ENCODE measurements around the gene SPATA24. TPM values are rescaled to one million over a fixed set of nuclear protein-coding genes. Genes with fewer than 3 reads are reported as not detected.
A peak's percentile ranks its signal among the peaks of the same experiment; 100 is the strongest.

Gene SPATA24, protein sequence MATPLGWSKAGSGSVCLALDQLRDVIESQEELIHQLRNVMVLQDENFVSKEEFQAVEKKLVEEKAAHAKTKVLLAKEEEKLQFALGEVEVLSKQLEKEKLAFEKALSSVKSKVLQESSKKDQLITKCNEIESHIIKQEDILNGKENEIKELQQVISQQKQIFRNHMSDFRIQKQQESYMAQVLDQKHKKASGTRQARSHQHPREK
- polyA plus RNA-seq (2013, experiment 1 of 2): 10.0 TPM
- polyA plus RNA-seq (2013, experiment 2 of 2): 10.5 TPM

GRCh38 chr5:139403787-139404483, at the start of gene SPATA24:
Gene SPATA24 (minus strand): TSS chr5:139404089. CDS start chr5:139404060, 29 bp downstream.
- Histone ChIP-seq H3K79me2 (ENCODE audit: control insufficient read depth, insufficient read depth, low read length) (no peaks in the 10 kb centered on the region), H2BK5ac (ENCODE audit: low read length) (peak within 1 kb of the TSS; percentile 87), H3K27ac (ENCODE audit: low read depth, low read length) (peak within 1 kb of the TSS; percentile 95), H4K8ac (ENCODE audit: low read depth, low read length) (peak within 1 kb of the TSS; percentile 59), H2BK15ac (replicated peaks; ENCODE audit: low read depth) (no peak within 1 kb of the TSS), H3K4me3 (ENCODE audit: low read length) (peak within 1 kb of the TSS; percentile 65), H3K9ac (ENCODE audit: low read length) (peak within 1 kb of the TSS; percentile 83), H3K56ac (ENCODE audit: low read length) (peak within 1 kb of the TSS; percentile 93), H2AK5ac (ENCODE audit: low read length) (no peak within 1 kb of the TSS), H3K27me3 (ENCODE audit: insufficient read depth, low read length, poor library complexity) (no peaks in the 10 kb centered on the region), H3K23ac (ENCODE audit: low read length) (no peak within 1 kb of the TSS), H3K4ac (ENCODE audit: low read depth, low read length) (no peak within 1 kb of the TSS), H3K18ac (ENCODE audit: low read length) (peak within 1 kb of the TSS; percentile 72), H3K4me1 (ENCODE audit: control insufficient read depth, low read depth, low read length) (peaks cover 2% of the 10 kb centered on the region), H3K36me3 (ENCODE audit: control insufficient read depth, insufficient read depth, low read length) (no peaks in the 10 kb centered on the region), H4K5ac (ENCODE audit: low read length) (no peak within 1 kb of the TSS), H2BK120ac (ENCODE audit: low read depth, low read length) (no peak within 1 kb of the TSS), H3K4me2 (ENCODE audit: low read length) (peak within 1 kb of the TSS; percentile 96), H3K79me1 (ENCODE audit: low read length) (no peaks in the 10 kb centered on the region)
- DNase-seq: peak; percentile 99
- WGBS (ENCODE audit: extremely low coverage, insufficient coverage, low lambda C conversion rate): no CpG with 5 or more reads among the region's 41 CpGs

GRCh38 chr5:139451878-139452660, 48.2 kb upstream of the SPATA24 start:
- no peak for DNase-seq
- H3K56ac ChIP-seq (ENCODE audit: low read length): no peak overlapping the region
- no peak overlapping the region for H3K23ac ChIP-seq (ENCODE audit: low read length)
- no peak overlapping the region for H3K27ac ChIP-seq (ENCODE audit: low read depth, low read length)
- no peak overlapping the region for H2BK120ac ChIP-seq (ENCODE audit: low read depth, low read length)
- H2BK15ac ChIP-seq (replicated peaks; ENCODE audit: low read depth): no peak overlapping the region
- no peaks in the 10 kb centered on the region for H3K4me1 ChIP-seq (ENCODE audit: control insufficient read depth, low read depth, low read length)
- no peak overlapping the region for H2BK5ac ChIP-seq (ENCODE audit: low read length)
- H3K79me1 ChIP-seq (ENCODE audit: low read length): no peaks in the 10 kb centered on the region
- 100% methylated on average over 3 of the region's 3 CpGs for WGBS (ENCODE audit: extremely low coverage, insufficient coverage, low lambda C conversion rate)
- H3K4me2 ChIP-seq (ENCODE audit: low read length): no peak overlapping the region
- no peak overlapping the region for H3K9ac ChIP-seq (ENCODE audit: low read length)
- H3K36me3 ChIP-seq (ENCODE audit: control insufficient read depth, insufficient read depth, low read length): no peaks in the 10 kb centered on the region
- H4K8ac ChIP-seq (ENCODE audit: low read depth, low read length): no peak overlapping the region
- no peaks in the 10 kb centered on the region for H3K79me2 ChIP-seq (ENCODE audit: control insufficient read depth, insufficient read depth, low read length)
- H3K18ac ChIP-seq (ENCODE audit: low read length): no peak overlapping the region
- H3K4me3 ChIP-seq (ENCODE audit: low read length): no peak overlapping the region
- no peak overlapping the region for H4K5ac ChIP-seq (ENCODE audit: low read length)
- H3K27me3 ChIP-seq (ENCODE audit: insufficient read depth, low read length, poor library complexity): no peaks in the 10 kb centered on the region
- H3K4ac ChIP-seq (ENCODE audit: low read depth, low read length): no peak overlapping the region
- H2AK5ac ChIP-seq (ENCODE audit: low read length): no peak overlapping the region

DNA sequence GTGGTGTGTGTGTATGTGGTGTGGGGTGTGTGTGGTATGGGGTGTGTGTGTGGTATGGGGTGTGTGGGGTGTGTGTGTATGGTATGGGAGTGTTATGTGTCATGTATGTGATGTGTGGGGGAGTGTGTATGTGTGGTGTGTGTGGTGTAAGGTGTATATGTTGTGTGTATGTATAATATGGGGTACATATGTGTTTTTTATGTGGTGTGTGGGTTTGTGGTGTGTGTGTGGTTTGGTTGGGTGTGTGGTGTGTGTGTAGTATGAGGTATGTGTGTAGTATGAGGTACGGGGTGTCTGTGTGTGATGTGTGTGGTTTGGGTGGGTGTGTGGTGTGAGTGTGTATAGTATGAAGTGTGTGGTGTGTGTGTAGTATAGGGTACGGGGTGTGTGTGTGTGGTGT, 47.3 kb upstream of the SPATA24 start:
- Histone ChIP-seq H3K79me1 (ENCODE audit: low read length) (no peaks in the 10 kb centered on the region), H3K36me3 (ENCODE audit: control insufficient read depth, insufficient read depth, low read length) (no peaks in the 10 kb centered on the region), H3K18ac (ENCODE audit: low read length) (no peak overlapping the region), H2BK120ac (ENCODE audit: low read depth, low read length) (no peak overlapping the region), H3K4me2 (ENCODE audit: low read length) (no peak overlapping the region), H3K9ac (ENCODE audit: low read length) (no peak overlapping the region), H2BK15ac (replicated peaks; ENCODE audit: low read depth) (no peak overlapping the region), H3K4me3 (ENCODE audit: low read length) (no peak overlapping the region), H2AK5ac (ENCODE audit: low read length) (no peak overlapping the region), H3K4ac (ENCODE audit: low read depth, low read length) (no peak overlapping the region), H3K23ac (ENCODE audit: low read length) (no peak overlapping the region), H4K5ac (ENCODE audit: low read length) (no peak overlapping the region), H3K56ac (ENCODE audit: low read length) (no peak overlapping the region), H4K8ac (ENCODE audit: low read depth, low read length) (no peak overlapping the region), H2BK5ac (ENCODE audit: low read length) (no peak overlapping the region), H3K27me3 (ENCODE audit: insufficient read depth, low read length, poor library complexity) (no peaks in the 10 kb centered on the region), H3K79me2 (ENCODE audit: control insufficient read depth, insufficient read depth, low read length) (no peaks in the 10 kb centered on the region), H3K4me1 (ENCODE audit: control insufficient read depth, low read depth, low read length) (no peaks in the 10 kb centered on the region), H3K27ac (ENCODE audit: low read depth, low read length) (no peak overlapping the region)
- 100% methylated on average over 2 of the region's 2 CpGs for WGBS (ENCODE audit: extremely low coverage, insufficient coverage, low lambda C conversion rate)
- DNase-seq: no peak

GRCh38 chr5:139446956-139447779, 43.3 kb upstream of the SPATA24 start:
- Histone ChIP-seq H2BK5ac (ENCODE audit: low read length) (no peak overlapping the region), H3K4me2 (ENCODE audit: low read length) (no peak overlapping the region), H3K23ac (ENCODE audit: low read length) (no peak overlapping the region), H3K27me3 (ENCODE audit: insufficient read depth, low read length, poor library complexity) (no peaks in the 10 kb centered on the region), H3K36me3 (ENCODE audit: control insufficient read depth, insufficient read depth, low read length) (no peaks in the 10 kb centered on the region), H2BK15ac (replicated peaks; ENCODE audit: low read depth) (no peak overlapping the region), H3K79me1 (ENCODE audit: low read length) (no peaks in the 10 kb centered on the region), H3K56ac (ENCODE audit: low read length) (no peak overlapping the region), H2BK120ac (ENCODE audit: low read depth, low read length) (no peak overlapping the region), H3K18ac (ENCODE audit: low read length) (no peak overlapping the region), H3K27ac (ENCODE audit: low read depth, low read length) (no peak overlapping the region), H3K4me3 (ENCODE audit: low read length) (no peak overlapping the region), H3K4me1 (ENCODE audit: control insufficient read depth, low read depth, low read length) (no peaks in the 10 kb centered on the region), H4K5ac (ENCODE audit: low read length) (no peak overlapping the region), H3K79me2 (ENCODE audit: control insufficient read depth, insufficient read depth, low read length) (no peaks in the 10 kb centered on the region), H2AK5ac (ENCODE audit: low read length) (no peak overlapping the region), H3K4ac (ENCODE audit: low read depth, low read length) (no peak overlapping the region), H3K9ac (ENCODE audit: low read length) (no peak overlapping the region), H4K8ac (ENCODE audit: low read depth, low read length) (no peak overlapping the region)
- DNase-seq: no peak
- WGBS (ENCODE audit: extremely low coverage, insufficient coverage, low lambda C conversion rate): no CpG with 5 or more reads among the region's 5 CpGs

GRCh38 chr5:139445325-139446170, 41.7 kb upstream of the SPATA24 start:
- no peak overlapping the region for H4K5ac ChIP-seq (ENCODE audit: low read length)
- H4K8ac ChIP-seq (ENCODE audit: low read depth, low read length): no peak overlapping the region
- no peak overlapping the region for H3K56ac ChIP-seq (ENCODE audit: low read length)
- H3K4me2 ChIP-seq (ENCODE audit: low read length): no peak overlapping the region
- H3K18ac ChIP-seq (ENCODE audit: low read length): no peak overlapping the region
- H3K27me3 ChIP-seq (ENCODE audit: insufficient read depth, low read length, poor library complexity): no peaks in the 10 kb centered on the region
- no peak overlapping the region for H3K27ac ChIP-seq (ENCODE audit: low read depth, low read length)
- no peaks in the 10 kb centered on the region for H3K36me3 ChIP-seq (ENCODE audit: control insufficient read depth, insufficient read depth, low read length)
- H2AK5ac ChIP-seq (ENCODE audit: low read length): no peak overlapping the region
- no peak overlapping the region for H2BK120ac ChIP-seq (ENCODE audit: low read depth, low read length)
- H2BK15ac ChIP-seq (replicated peaks; ENCODE audit: low read depth): no peak overlapping the region
- DNase-seq: no peak
- H3K79me2 ChIP-seq (ENCODE audit: control insufficient read depth, insufficient read depth, low read length): no peaks in the 10 kb centered on the region
- no peak overlapping the region for H3K9ac ChIP-seq (ENCODE audit: low read length)
- H2BK5ac ChIP-seq (ENCODE audit: low read length): no peak overlapping the region
- no peaks in the 10 kb centered on the region for H3K79me1 ChIP-seq (ENCODE audit: low read length)
- no peaks in the 10 kb centered on the region for H3K4me1 ChIP-seq (ENCODE audit: control insufficient read depth, low read depth, low read length)
- H3K23ac ChIP-seq (ENCODE audit: low read length): no peak overlapping the region
- no CpG with 5 or more reads among the region's 7 CpGs for WGBS (ENCODE audit: extremely low coverage, insufficient coverage, low lambda C conversion rate)
- H3K4me3 ChIP-seq (ENCODE audit: low read length): no peak overlapping the region
- H3K4ac ChIP-seq (ENCODE audit: low read depth, low read length): no peak overlapping the region

All from mesendoderm (in vitro differentiated cells).